ENCODE results near the gene CPA2.

CPA2 gene

GRCh38 chr7:130273933-130274255 is 7.2 kb downstream of the CPA2 start:
- Histone ChIP-seq H3K27ac (peak overlapping the region; percentile 60), H3K4me3 (peak overlapping the region; percentile 20; the same call in 1 of the 2 replicates), H3K36me3 (ENCODE audit: insufficient read depth, low read length) (no peaks in the 10 kb centered on the region), H3K9ac (ENCODE audit: insufficient read length) (no peak overlapping the region), H3K9me3 (ENCODE audit: low read depth, low read length) (no peaks in the 10 kb centered on the region)
- TF ChIP-seq EZH2 (IDR thresholded peaks at IDR 0.05) = no peak
- TF ChIP-seq POLR2AphosphoS5 (IDR thresholded peaks at IDR 0.05; ENCODE audit: borderline replicate concordance, low read depth, low read length) = no peak
- TF ChIP-seq FOXP2 (optimal IDR thresholded peaks at IDR 0.05; ENCODE audit: control extremely low read depth, extremely low read length, insufficient read depth) = no peak
- no peak for DNase-seq (ENCODE audit: low read depth, low spot score)

- Histone ChIP-seq H3K9ac (ENCODE audit: insufficient read length) (no peak overlapping the region), H3K9me3 (ENCODE audit: low read depth, low read length) (no peaks in the 10 kb centered on the region), H3K36me3 (ENCODE audit: insufficient read depth, low read length) (no peaks in the 10 kb centered on the region), H3K27ac (peak overlapping the region; percentile 60), H3K4me3 (no peak overlapping the region)
- TF ChIP-seq POLR2AphosphoS5 (IDR thresholded peaks at IDR 0.05; ENCODE audit: borderline replicate concordance, low read depth, low read length) = no peak
- TF ChIP-seq EZH2 (IDR thresholded peaks at IDR 0.05) = no peak
- no peak for TF ChIP-seq FOXP2 (optimal IDR thresholded peaks at IDR 0.05; ENCODE audit: control extremely low read depth, extremely low read length, insufficient read depth)
- no peak for DNase-seq (ENCODE audit: low read depth, low spot score)
Observed at GRCh38 chr7:130274296-130274695, 7.6 kb downstream of the CPA2 start.

DNA sequence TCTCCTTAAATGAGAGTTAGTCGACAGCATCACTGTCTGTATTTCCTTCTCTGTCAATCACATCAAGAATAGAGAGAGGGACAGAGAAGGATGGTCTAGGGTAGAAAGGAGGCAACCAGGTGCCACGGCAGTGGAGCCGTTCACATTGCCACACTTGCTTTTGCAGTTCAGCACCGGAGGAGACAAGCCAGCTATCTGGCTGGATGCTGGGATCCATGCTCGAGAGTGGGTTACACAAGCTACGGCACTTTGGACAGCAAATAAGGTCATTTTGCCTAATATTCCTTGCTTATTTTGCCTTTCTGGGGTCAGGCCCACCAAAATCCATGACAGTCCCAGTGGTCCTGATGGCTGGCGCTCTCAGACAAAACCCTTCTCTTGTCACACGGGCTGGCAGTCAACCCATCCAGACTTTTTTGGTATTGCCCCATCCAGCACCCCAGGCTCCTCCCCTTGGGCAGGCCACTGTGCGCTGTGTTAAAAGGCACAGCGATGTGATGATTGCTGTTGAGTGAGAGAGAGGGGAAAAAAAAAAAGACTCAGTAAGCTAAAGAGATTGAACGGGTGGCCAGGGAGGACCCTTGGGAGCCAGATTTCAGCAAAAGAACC is 8.4 kb downstream of the CPA2 start:
- Histone ChIP-seq H3K4me3 (peak overlapping the region; percentile 62), H3K27ac (peak overlapping the region; percentile 85), H3K9me3 (ENCODE audit: low read depth, low read length) (no peaks in the 10 kb centered on the region), H3K9ac (ENCODE audit: insufficient read length) (no peak overlapping the region), H3K36me3 (ENCODE audit: insufficient read depth, low read length) (no peaks in the 10 kb centered on the region)
- no peak for DNase-seq (ENCODE audit: low read depth, low spot score)
- TF ChIP-seq EZH2 (IDR thresholded peaks at IDR 0.05) (no peak), POLR2AphosphoS5 (IDR thresholded peaks at IDR 0.05; ENCODE audit: borderline replicate concordance, low read depth, low read length) (no peak), FOXP2 (optimal IDR thresholded peaks at IDR 0.05; ENCODE audit: control extremely low read depth, extremely low read length, insufficient read depth) (no peak)

- DNase-seq (ENCODE audit: low read depth, low spot score) = peak; percentile 91
- no peaks in the 10 kb centered on the region for H3K36me3 ChIP-seq (ENCODE audit: insufficient read depth, low read length)
- TF ChIP-seq EZH2 (IDR thresholded peaks at IDR 0.05) = no peak
- TF ChIP-seq FOXP2 (optimal IDR thresholded peaks at IDR 0.05; ENCODE audit: control extremely low read depth, extremely low read length, insufficient read depth) = no peak
- peak; percentile 52; the same call in 1 of the 2 replicates for TF ChIP-seq POLR2AphosphoS5 (IDR thresholded peaks at IDR 0.05; ENCODE audit: borderline replicate concordance, low read depth, low read length)
- H3K4me3 ChIP-seq = peak overlapping the region; percentile 62
- peak overlapping the region; percentile 85 for H3K27ac ChIP-seq
- H3K9ac ChIP-seq (ENCODE audit: insufficient read length) = no peak overlapping the region
- no peaks in the 10 kb centered on the region for H3K9me3 ChIP-seq (ENCODE audit: low read depth, low read length)
Observed at GRCh38 chr7:130275826-130276297, 9.2 kb downstream of the CPA2 start.

DNA sequence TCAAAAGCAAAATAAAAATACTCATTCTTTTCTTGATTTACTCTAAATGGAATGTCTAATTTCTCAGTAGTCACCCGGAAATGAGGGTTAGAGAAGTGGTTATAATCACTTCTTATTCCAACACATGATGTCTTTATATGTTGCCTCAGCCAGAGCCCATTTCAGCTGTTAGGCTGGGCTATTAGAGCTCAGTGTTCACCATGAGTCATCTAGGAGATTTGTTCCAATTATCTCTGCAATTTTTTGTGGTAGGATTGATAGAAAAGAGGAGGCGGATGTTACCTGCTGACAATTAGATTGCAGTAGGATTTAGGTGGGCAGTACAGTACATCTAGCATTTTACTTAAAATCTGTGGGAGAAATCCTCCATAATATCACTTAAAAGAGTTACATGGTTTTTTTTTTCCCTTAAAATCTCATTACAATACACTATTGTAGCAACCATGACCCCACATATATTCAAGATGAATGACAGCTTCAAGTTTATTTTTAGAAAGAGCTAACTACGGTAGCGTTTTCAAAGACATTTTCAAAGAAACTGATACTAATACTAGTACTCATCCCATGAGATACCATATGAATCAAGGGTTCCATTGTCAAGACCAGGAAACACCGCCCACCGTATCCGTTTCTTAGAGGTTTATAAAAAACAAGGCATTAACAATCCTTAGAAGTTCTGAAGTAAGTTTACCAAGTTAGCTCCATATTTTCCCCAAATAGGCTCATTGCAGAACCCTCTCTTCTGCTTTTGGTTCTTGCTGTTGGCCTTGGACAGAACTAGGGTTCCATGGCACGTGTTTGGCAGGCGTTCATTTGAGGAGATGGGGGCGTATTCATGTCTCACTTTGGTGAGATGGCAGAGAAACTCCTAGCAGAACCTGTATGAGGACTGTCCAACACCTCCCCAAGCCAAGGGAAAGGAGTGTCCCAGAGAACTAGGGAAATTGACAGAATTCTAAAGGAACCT is 10.4 kb downstream of the CPA2 start:
- Histone ChIP-seq H3K9me3 (ENCODE audit: low read depth, low read length) (no peaks in the 10 kb centered on the region), H3K9ac (ENCODE audit: insufficient read length) (no peak overlapping the region), H3K27ac (peak overlapping the region; percentile 85), H3K36me3 (ENCODE audit: insufficient read depth, low read length) (no peaks in the 10 kb centered on the region), H3K4me3 (peak overlapping the region; percentile 62)
- no peak for TF ChIP-seq POLR2AphosphoS5 (IDR thresholded peaks at IDR 0.05; ENCODE audit: borderline replicate concordance, low read depth, low read length)
- TF ChIP-seq FOXP2 (optimal IDR thresholded peaks at IDR 0.05; ENCODE audit: control extremely low read depth, extremely low read length, insufficient read depth) = no peak
- TF ChIP-seq EZH2 (IDR thresholded peaks at IDR 0.05) = no peak
- DNase-seq (ENCODE audit: low read depth, low spot score) = peak; percentile 53

DNA sequence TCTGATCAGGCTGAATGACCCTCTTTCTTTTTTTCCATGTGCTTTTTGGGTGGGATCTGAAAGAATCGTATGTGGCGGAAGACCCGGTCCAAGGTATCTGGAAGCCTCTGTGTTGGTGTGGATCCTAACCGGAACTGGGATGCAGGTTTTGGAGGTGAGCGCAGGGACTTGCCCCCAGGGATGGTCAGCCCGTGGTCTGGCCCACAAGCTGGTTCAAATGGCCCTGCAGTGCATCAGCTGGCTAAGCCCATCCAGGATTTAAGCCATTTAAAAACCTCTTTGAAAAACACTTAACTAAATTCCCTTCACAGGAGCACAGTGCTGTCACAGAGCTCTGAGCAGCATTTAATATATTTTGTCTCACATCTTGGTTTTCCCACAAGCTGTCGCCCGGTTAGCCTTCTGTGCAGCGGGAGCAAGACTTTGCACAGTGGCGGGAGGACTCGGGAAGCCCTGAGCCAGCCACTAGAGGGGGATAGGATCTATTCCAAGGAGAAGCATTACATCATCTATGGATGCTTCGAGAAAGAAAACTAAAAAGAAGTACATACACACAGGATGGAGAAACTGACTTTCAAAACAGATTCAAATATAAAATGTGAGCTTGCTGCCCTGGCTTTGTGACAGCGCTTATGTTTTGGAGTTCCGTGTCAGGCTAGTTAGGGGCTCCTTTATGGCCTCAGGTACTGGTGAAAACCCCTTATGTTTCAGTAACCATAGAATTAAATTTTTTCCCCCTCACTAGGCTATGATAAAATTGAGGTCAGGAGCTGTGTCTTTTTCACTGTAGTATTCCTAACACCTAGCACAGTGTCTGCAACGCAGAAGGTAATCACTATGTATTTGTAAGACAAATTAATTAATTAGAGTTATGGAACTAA is 11.3 kb downstream of the CPA2 start:
- no peak for TF ChIP-seq EZH2 (IDR thresholded peaks at IDR 0.05)
- no peak for TF ChIP-seq POLR2AphosphoS5 (IDR thresholded peaks at IDR 0.05; ENCODE audit: borderline replicate concordance, low read depth, low read length)
- TF ChIP-seq FOXP2 (optimal IDR thresholded peaks at IDR 0.05; ENCODE audit: control extremely low read depth, extremely low read length, insufficient read depth) = no peak
- H3K36me3 ChIP-seq (ENCODE audit: insufficient read depth, low read length) = no peaks in the 10 kb centered on the region
- no peak overlapping the region for H3K27ac ChIP-seq
- H3K9me3 ChIP-seq (ENCODE audit: low read depth, low read length) = no peaks in the 10 kb centered on the region
- H3K4me3 ChIP-seq = no peak overlapping the region
- no peak overlapping the region for H3K9ac ChIP-seq (ENCODE audit: insufficient read length)
- DNase-seq (ENCODE audit: low read depth, low spot score) = peak; percentile 44

DNA sequence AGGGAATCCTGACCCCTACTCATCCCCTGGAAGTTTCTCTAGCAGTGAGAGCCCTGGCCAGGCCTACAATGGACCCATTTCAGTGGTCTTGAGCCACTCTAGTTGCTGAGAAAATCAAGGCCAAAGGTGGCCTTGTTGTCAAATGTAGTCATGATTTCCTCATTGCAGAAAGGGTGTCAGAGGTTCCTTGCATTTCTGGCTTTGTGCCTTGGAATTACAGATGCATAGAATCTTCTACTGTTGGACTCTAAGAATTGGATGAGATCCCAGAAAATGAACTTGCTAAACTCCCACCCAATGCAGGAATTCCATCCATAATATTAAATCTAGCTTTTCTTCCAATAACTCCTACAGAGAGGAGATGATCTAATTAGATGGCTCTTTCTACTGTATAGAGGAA is 12.2 kb downstream of the CPA2 start:
- H3K9me3 ChIP-seq (ENCODE audit: low read depth, low read length) = no peaks in the 10 kb centered on the region
- no peak overlapping the region for H3K27ac ChIP-seq
- no peak overlapping the region for H3K9ac ChIP-seq (ENCODE audit: insufficient read length)
- H3K4me3 ChIP-seq = no peak overlapping the region
- no peak for TF ChIP-seq POLR2AphosphoS5 (IDR thresholded peaks at IDR 0.05; ENCODE audit: borderline replicate concordance, low read depth, low read length)
- no peak for TF ChIP-seq EZH2 (IDR thresholded peaks at IDR 0.05)
- TF ChIP-seq FOXP2 (optimal IDR thresholded peaks at IDR 0.05; ENCODE audit: control extremely low read depth, extremely low read length, insufficient read depth) = no peak
- no peaks in the 10 kb centered on the region for H3K36me3 ChIP-seq (ENCODE audit: insufficient read depth, low read length)
- peak; percentile 39 for DNase-seq (ENCODE audit: low read depth, low spot score)
